ENCODE data around the gene S1PR5. TPM values are rescaled to one million over a fixed set of nuclear protein-coding genes. Genes with fewer than 3 reads are reported as not detected.

The S1PR5 gene
- total and polyA plus RNA-seq, 2 of the 8 experiments (the other 6 are each of a cell fraction or from before 2014, with no cell fraction given) = 2.4 to 8.6 TPM

- H2AFZ ChIP-seq (ENCODE audit: low read length) = no peak within 1 kb of the TSS
- H2AK5ac ChIP-seq (ENCODE audit: low read depth, low read length) = peak within 1 kb of the TSS; percentile 26; the same call in 1 of the 2 replicates
- H2BK20ac ChIP-seq (ENCODE audit: low read length) = no peak within 1 kb of the TSS
- H4K8ac ChIP-seq (ENCODE audit: extremely low read depth, insufficient read depth, low read length) = peak within 1 kb of the TSS; percentile 91
- H3K14ac ChIP-seq (ENCODE audit: insufficient read length) = no peak within 1 kb of the TSS
- POLR2A ChIA-PET (ENCODE audit: partially characterized antibody) = interaction anchor here (0.6 to 1.4 kb wide), 8 partner anchors 10 to 171 kb away, joined by 3 to 7 read pairs (median 4); no protein-coding TSS in a partner anchor
- H2BK5ac ChIP-seq (ENCODE audit: low read depth, low read length) = peak within 1 kb of the TSS; percentile 88; the same call in 1 of the 2 replicates
- peaks cover 2 to 22% (median 6%) of the 10 kb centered on the region in 4 experiments; a peak in 5 of 8 replicates for H3K36me3 ChIP-seq (ENCODE audit: control insufficient read depth in 2 of 4, insufficient read depth in 4 of 4, low read length in 3 of 4)
- H3K9ac ChIP-seq (replicated peaks in 1 of 4; ENCODE audit: extremely low read depth in 1 of 4, low read depth in 3 of 4, low read length in 3 of 4) = peak within 1 kb of the TSS; percentile 66 to 86 (median 78)
- peaks cover 4% of the 10 kb centered on the region; the same call in 1 of the 2 replicates for H3K79me1 ChIP-seq (ENCODE audit: low read depth, low read length)
- peak within 1 kb of the TSS; percentile 73 to 82 (median 77) for H3K4me3 ChIP-seq (ENCODE audit: extremely low read depth in 1 of 4, insufficient read depth in 2 of 4, low read depth in 3 of 4, low read length in 4 of 4)
- DNase-seq (ENCODE audit: low read depth in 1 of 2, low spot score in 2 of 2) (peak; percentile 91 to 99), FAIRE-seq (no peak)
- no peak within 1 kb of the TSS for H2BK12ac ChIP-seq (ENCODE audit: low read depth, low read length)
- H3K23me2 ChIP-seq (ENCODE audit: low read depth, low read length) = peaks cover 18% of the 10 kb centered on the region
- H4K5ac ChIP-seq (ENCODE audit: insufficient read length, low read depth, low read length) = peak within 1 kb of the TSS; percentile 79
- peaks cover 0 to 10% (median 7%) of the 10 kb centered on the region in 4 experiments; a peak in 4 of 7 replicates for H3K27me3 ChIP-seq (replicated peaks in 1 of 4; ENCODE audit: control insufficient read depth in 3 of 4, extremely low read depth in 1 of 4, insufficient read depth in 3 of 4, low read length in 3 of 4)
- peaks cover 0 to 10% of the 10 kb centered on the region in 2 experiments; a peak in 2 of 4 replicates for H3K79me2 ChIP-seq (ENCODE audit: control insufficient read depth in 1 of 2, insufficient read depth in 2 of 2, low read length in 2 of 2)
- WGBS, 2 experiments (ENCODE audit: extremely low coverage in 1 of 2, insufficient coverage in 1 of 2, insufficient read length in 1 of 2, insufficient replicate concordance in 2 of 2, low coverage in 1 of 2, low lambda C conversion rate in 2 of 2, missing lambda C conversion rate in 1 of 2) = 5% methylated on average over 41 of the region's 94 CpGs; no CpG with 5 or more reads in 1 of the 2 experiments
- peak within 1 kb of the TSS; percentile 68; the same call in 1 of the 2 replicates for H3K27ac ChIP-seq (ENCODE audit: low read depth, low read length)
- H2BK15ac ChIP-seq (ENCODE audit: low read length) = no peak within 1 kb of the TSS; the same call in 1 of the 2 replicates
- H3K9me3 ChIP-seq (ENCODE audit: insufficient read depth in 2 of 2, low read depth in 1 of 2, low read length in 1 of 2) = no peaks in the 10 kb centered on the region
- peak within 1 kb of the TSS; percentile 41 for H2BK120ac ChIP-seq (replicated peaks; ENCODE audit: low read depth, low read length)
- H3K18ac ChIP-seq (ENCODE audit: extremely low read depth, low read length) = peak within 1 kb of the TSS; percentile 95
- H4K91ac ChIP-seq (replicated peaks; ENCODE audit: insufficient read length, low read length) = peak within 1 kb of the TSS; percentile 54
- no peak within 1 kb of the TSS for H3K4ac ChIP-seq (replicated peaks; ENCODE audit: insufficient read length, low read depth, low read length)
- CTCF ChIA-PET (ENCODE audit: partially characterized antibody) = interaction anchor here (1.4 kb wide), 1 partner anchor 10 kb away, joined by 4 read pairs; no protein-coding TSS in a partner anchor
- peaks cover 0 to 6% of the 10 kb centered on the region in 2 experiments for H4K20me1 ChIP-seq (replicated peaks in 1 of 2; ENCODE audit: control insufficient read depth in 1 of 2, insufficient read depth in 2 of 2, low read length in 2 of 2)
- peak within 1 kb of the TSS; percentile 76 to 80 for H3K4me2 ChIP-seq (ENCODE audit: insufficient read depth in 1 of 2, low read depth in 2 of 2, low read length in 2 of 2)
- H3K56ac ChIP-seq (replicated peaks; ENCODE audit: insufficient read length, low read depth, low read length) = peak within 1 kb of the TSS; percentile 92
- H3K4me1 ChIP-seq (replicated peaks in 1 of 4; ENCODE audit: control insufficient read depth in 3 of 4, insufficient read depth in 4 of 4, low read length in 3 of 4) = peaks cover 0 to 19% (median 9%) of the 10 kb centered on the region in 4 experiments; a peak in 6 of 7 replicates
- H3K23ac ChIP-seq (ENCODE audit: insufficient read length) = no peak within 1 kb of the TSS
- TF ChIP-seq YY1 (IDR thresholded peaks at IDR 0.05; ENCODE audit: low read depth, low read length) = peak; percentile 90
- TF ChIP-seq SP2 (IDR thresholded peaks at IDR 0.05; ENCODE audit: low read length) = no peak
- no peak for TF ChIP-seq JUN (IDR thresholded peaks at IDR 0.05; ENCODE audit: low read depth, low read length)
- TF ChIP-seq E2F6 (IDR thresholded peaks at IDR 0.05) = peak; percentile 97
- TF ChIP-seq POU5F1 (IDR thresholded peaks at IDR 0.05; ENCODE audit: low read depth, low read length) = no peak
- TF ChIP-seq RFX5 (IDR thresholded peaks at IDR 0.05; ENCODE audit: borderline replicate concordance, low read depth, low read length) = no peak
- TF ChIP-seq PHF8 (conservative IDR thresholded peaks at IDR 0.05; ENCODE audit: low read depth, low read length) = peak; percentile 72
- 0 out of 2 replicates have a peak, but pooled peaks have one; percentile 55 for TF ChIP-seq FOSL1 (IDR thresholded peaks at IDR 0.05; ENCODE audit: insufficient read depth, low read depth, low read length)
- TF ChIP-seq NANOG (IDR thresholded peaks at IDR 0.05; ENCODE audit: insufficient read depth, low read depth, low read length, poor library complexity, severe bottlenecking) = no peak
- no peak for TF ChIP-seq CHD1 (IDR thresholded peaks at IDR 0.05; ENCODE audit: low read depth, low read length)
Observed at GRCh38 chr19:10565567-10566407, 48.5 kb upstream of the S1PR5 start, which contains the start of gene KRI1. KRI1 (minus strand) TSS chr19:10566010; CDS start chr19:10565999, 11 bp downstream.

All from H1 (cell line).